HEK293 (cell line): Measurements from ENCODE around the gene FAAP100.

Experiments used
- CTCF ChIA-PET: fragments of 350-600 bp; formaldehyde crosslinking; extraction: SDS; loops from one replicate; lab custom pipeline; 2021; ENCODE audit warnings: antibody characterized with exemption; lab: Yijun Ruan, JAX
- POLR2A ChIA-PET: fragments of 300-600 bp; formaldehyde crosslinking; extraction: SDS; loops from one replicate; lab custom pipeline; 2020; ENCODE audit warnings: antibody characterized with exemption, inconsistent platforms; lab: Yijun Ruan, JAX
- H3K27ac ChIP-seq: fragments of 200-500 bp; sonication (Bioruptor generic); 2 replicates; pipeline ENCODE4 v1.5.1; 2014; ENCODE audit warnings: low read depth, low read length, control low read depth, inconsistent platforms; ENCODE audit errors: extremely low read depth
- H3K36me3 ChIP-seq, 2 experiments: fragments of 200-500 bp in 1 of 2; sonication (Bioruptor generic) in 1 of 2; 1 replicate in 1 of 2; 2 replicates in 1 of 2; pipeline ENCODE4 v1.5.1; 2014 to 2017; ENCODE audit warnings: inconsistent platforms in 2 of 2, low read length in 2 of 2; ENCODE audit not compliant: control insufficient read depth in 2 of 2, insufficient read depth in 1 of 2
- H3K4me1 ChIP-seq: fragments of 200-500 bp; sonication (Bioruptor generic); 2 replicates; pipeline ENCODE4 v1.5.1; 2014; ENCODE audit warnings: mild to moderate bottlenecking, low read length, inconsistent platforms; ENCODE audit not compliant: control insufficient read depth, insufficient read depth
- H3K4me3 ChIP-seq: 2 replicates; pipeline ENCODE4 v1.5.1; 2011; ENCODE audit warnings: low read depth, mild to moderate bottlenecking, control low read depth, low read length, moderate library complexity
- H3K9me3 ChIP-seq: fragments of 200-500 bp; sonication (Bioruptor generic); 2 replicates; pipeline ENCODE4 v1.5.1; 2014; ENCODE audit warnings: low read depth, low read length, inconsistent platforms; ENCODE audit not compliant: control insufficient read depth, insufficient read depth
- HIC1 ChIP-seq: fragments of 450-650 bp; formaldehyde crosslinking; IDR thresholded peaks from 2 replicates; pipeline ENCODE4 v1.5.1; 2016; ENCODE audit warnings: missing biosample characterization, missing genetic modification characterization
- KLF8 ChIP-seq: fragments of 450-650 bp; formaldehyde crosslinking; IDR thresholded peaks from 2 replicates; pipeline ENCODE4 v1.5.1; 2016; ENCODE audit warnings: missing biosample characterization, missing genetic modification characterization
- TRIM28 ChIP-seq: IDR thresholded peaks from 2 replicates; pipeline ENCODE4 v1.6.1; 2011; ENCODE audit warnings: low read length, control low read depth, borderline replicate concordance
- TSHZ1 ChIP-seq: fragments of 450-650 bp; formaldehyde crosslinking; IDR thresholded peaks from 2 replicates; pipeline ENCODE4 v1.5.1; 2016; ENCODE audit warnings: missing biosample characterization, missing genetic modification characterization, borderline replicate concordance
- ZBTB20 ChIP-seq: fragments of 450-650 bp; formaldehyde crosslinking; IDR thresholded peaks from 2 replicates; pipeline ENCODE4 v1.5.1; 2016; ENCODE audit warnings: missing biosample characterization, missing genetic modification characterization
- ZBTB8A ChIP-seq: fragments of 450-650 bp; formaldehyde crosslinking; IDR thresholded peaks from 2 replicates; pipeline ENCODE4 v1.5.1; 2016; ENCODE audit warnings: missing biosample characterization, missing genetic modification characterization
- ZEB2 ChIP-seq: fragments of 450-650 bp; formaldehyde crosslinking; IDR thresholded peaks from 2 replicates; pipeline ENCODE4 v1.5.1; 2016; ENCODE audit warnings: missing biosample characterization, missing genetic modification characterization
- ZFP41 ChIP-seq: fragments of 450-650 bp; formaldehyde crosslinking; IDR thresholded peaks from 2 replicates; pipeline ENCODE4 v1.5.1; 2016; ENCODE audit warnings: missing biosample characterization, missing genetic modification characterization, borderline replicate concordance
- ZIC2 ChIP-seq: fragments of 450-650 bp; formaldehyde crosslinking; IDR thresholded peaks from 2 replicates; pipeline ENCODE4 v1.5.1; 2016; ENCODE audit warnings: missing biosample characterization, missing genetic modification characterization
- ZNF133 ChIP-seq: fragments of 450-650 bp; formaldehyde crosslinking; IDR thresholded peaks from 2 replicates; pipeline ENCODE4 v1.5.1; 2016; ENCODE audit warnings: missing biosample characterization, missing genetic modification characterization
- ZNF2 ChIP-seq: fragments of 450-650 bp; formaldehyde crosslinking; IDR thresholded peaks from 2 replicates; pipeline ENCODE4 v1.5.1; 2016; ENCODE audit warnings: missing biosample characterization, missing genetic modification characterization
- ZNF211 ChIP-seq: fragments of 450-650 bp; formaldehyde crosslinking; IDR thresholded peaks from 2 replicates; pipeline ENCODE4 v1.5.1; 2016; ENCODE audit warnings: low read depth, missing biosample characterization, missing genetic modification characterization
- ZNF23 ChIP-seq: fragments of 450-650 bp; formaldehyde crosslinking; IDR thresholded peaks from 2 replicates; pipeline ENCODE4 v1.5.1; 2016; ENCODE audit warnings: missing biosample characterization, missing genetic modification characterization, borderline replicate concordance
- ZNF423 ChIP-seq: fragments of 450-650 bp; formaldehyde crosslinking; IDR thresholded peaks from 2 replicates; pipeline ENCODE4 v1.5.1; 2016; ENCODE audit warnings: missing biosample characterization, missing genetic modification characterization
- ZNF473 ChIP-seq: fragments of 450-650 bp; formaldehyde crosslinking; IDR thresholded peaks from 2 replicates; pipeline ENCODE4 v1.5.1; 2017; ENCODE audit warnings: missing biosample characterization, missing genetic modification characterization
- ZNF501 ChIP-seq: fragments of 450-650 bp; formaldehyde crosslinking; IDR thresholded peaks from 2 replicates; pipeline ENCODE4 v1.5.1; 2016; ENCODE audit warnings: missing biosample characterization, missing genetic modification characterization
- ZNF544 ChIP-seq: fragments of 450-650 bp; formaldehyde crosslinking; IDR thresholded peaks from 2 replicates; pipeline ENCODE4 v1.5.0; 2017; ENCODE audit warnings: missing biosample characterization, missing genetic modification characterization
- ZNF600 ChIP-seq: fragments of 450-650 bp; formaldehyde crosslinking; IDR thresholded peaks from 2 replicates; pipeline ENCODE4 v1.5.1; 2016; ENCODE audit warnings: missing biosample characterization, missing genetic modification characterization
- ZNF623 ChIP-seq: fragments of 450-650 bp; formaldehyde crosslinking; IDR thresholded peaks from 2 replicates; pipeline ENCODE4 v1.5.1; 2016; ENCODE audit warnings: missing biosample characterization, missing genetic modification characterization
- ZNF707 ChIP-seq: fragments of 450-650 bp; formaldehyde crosslinking; IDR thresholded peaks from 2 replicates; pipeline ENCODE4 v1.5.1; 2016; ENCODE audit warnings: missing biosample characterization, missing genetic modification characterization
- ZNF843 ChIP-seq: fragments of 450-650 bp; formaldehyde crosslinking; IDR thresholded peaks from 2 replicates; pipeline ENCODE4 v1.5.1; 2016; ENCODE audit warnings: missing biosample characterization, missing genetic modification characterization
- ZSCAN5A ChIP-seq: fragments of 450-650 bp; formaldehyde crosslinking; IDR thresholded peaks from 2 replicates; pipeline ENCODE4 v1.5.1; 2016; ENCODE audit warnings: missing biosample characterization, missing genetic modification characterization
- TF ChIP-seq, protein P1 (sequence below): fragments of 450-650 bp; formaldehyde crosslinking; IDR thresholded peaks from 2 replicates; pipeline ENCODE4 v1.5.1; 2016; ENCODE audit warnings: missing biosample characterization, missing genetic modification characterization
- TF ChIP-seq, protein P2 (sequence below): fragments of 450-650 bp; formaldehyde crosslinking; IDR thresholded peaks from 2 replicates; pipeline ENCODE4 v1.5.1; 2016; ENCODE audit warnings: missing biosample characterization, missing genetic modification characterization

The FAAP100 gene

DNA sequence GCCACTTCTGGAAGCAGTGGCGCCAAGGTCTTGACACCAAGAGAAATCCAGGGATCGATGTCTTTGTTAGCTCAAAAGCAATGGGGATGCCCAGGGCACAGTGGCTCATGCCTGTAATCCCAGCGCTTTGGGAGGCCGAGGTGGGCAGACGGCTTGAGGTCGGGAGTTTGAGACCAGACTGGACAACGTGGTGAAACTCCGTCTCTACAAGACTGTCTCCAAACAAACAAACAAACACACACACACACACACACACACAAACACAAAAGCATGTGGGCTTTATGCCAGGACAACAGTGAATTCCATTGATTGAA, 22.4 kb upstream of the FAAP100 start:
- H3K4me1 ChIP-seq: peaks cover 16% of the 10 kb centered on the region
- no peaks in the 10 kb centered on the region for H3K9me3 ChIP-seq
- peak; percentile 66; the same call in 1 of the 2 replicates for TF ChIP-seq HIC1
- TF ChIP-seq ZNF2 (tag by site-specific recombination): peak; percentile 83
- peak; percentile 6; the same call in 1 of the 2 replicates for TF ChIP-seq ZIC2 (tag by site-specific recombination)
- TF ChIP-seq ZFP41 (tag by site-specific recombination): no peak
- 0 out of 2 replicates have a peak, but pooled peaks have one; percentile 39 for TF ChIP-seq ZNF600
- TF ChIP-seq, protein P1, sequence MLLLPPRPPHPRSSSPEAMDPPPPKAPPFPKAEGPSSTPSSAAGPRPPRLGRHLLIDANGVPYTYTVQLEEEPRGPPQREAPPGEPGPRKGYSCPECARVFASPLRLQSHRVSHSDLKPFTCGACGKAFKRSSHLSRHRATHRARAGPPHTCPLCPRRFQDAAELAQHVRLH (tag by site-specific recombination): no peak
- no peak for TF ChIP-seq ZNF843 (tag by site-specific recombination)
- ChIA-PET CTCF (interaction anchor here (0.7 to 2.1 kb wide), 3 partner anchors 8 to 86 kb away, joined by 3 to 7 read pairs (median 3); no protein-coding TSS in a partner anchor), POLR2A (no interaction called here)
- H3K4me3 ChIP-seq: no peak overlapping the region
- peaks cover 20 to 94% of the 10 kb centered on the region in 2 experiments for H3K36me3 ChIP-seq
- no peak overlapping the region; the same call in 1 of the 2 replicates for H3K27ac ChIP-seq

- Histone ChIP-seq H3K36me3 (peaks cover 15 to 94% of the 10 kb centered on the region in 2 experiments), H3K27ac (no peak overlapping the region; the same call in 1 of the 2 replicates), H3K9me3 (no peaks in the 10 kb centered on the region), H3K4me3 (no peak overlapping the region), H3K4me1 (peaks cover 16% of the 10 kb centered on the region)
- POLR2A ChIA-PET: no interaction called here
- CTCF ChIA-PET: interaction anchor here (2.1 to 2.5 kb wide), 2 partner anchors 10 to 27 kb away, joined by 7 to 13 read pairs; no protein-coding TSS in a partner anchor
- TF ChIP-seq, protein P2, sequence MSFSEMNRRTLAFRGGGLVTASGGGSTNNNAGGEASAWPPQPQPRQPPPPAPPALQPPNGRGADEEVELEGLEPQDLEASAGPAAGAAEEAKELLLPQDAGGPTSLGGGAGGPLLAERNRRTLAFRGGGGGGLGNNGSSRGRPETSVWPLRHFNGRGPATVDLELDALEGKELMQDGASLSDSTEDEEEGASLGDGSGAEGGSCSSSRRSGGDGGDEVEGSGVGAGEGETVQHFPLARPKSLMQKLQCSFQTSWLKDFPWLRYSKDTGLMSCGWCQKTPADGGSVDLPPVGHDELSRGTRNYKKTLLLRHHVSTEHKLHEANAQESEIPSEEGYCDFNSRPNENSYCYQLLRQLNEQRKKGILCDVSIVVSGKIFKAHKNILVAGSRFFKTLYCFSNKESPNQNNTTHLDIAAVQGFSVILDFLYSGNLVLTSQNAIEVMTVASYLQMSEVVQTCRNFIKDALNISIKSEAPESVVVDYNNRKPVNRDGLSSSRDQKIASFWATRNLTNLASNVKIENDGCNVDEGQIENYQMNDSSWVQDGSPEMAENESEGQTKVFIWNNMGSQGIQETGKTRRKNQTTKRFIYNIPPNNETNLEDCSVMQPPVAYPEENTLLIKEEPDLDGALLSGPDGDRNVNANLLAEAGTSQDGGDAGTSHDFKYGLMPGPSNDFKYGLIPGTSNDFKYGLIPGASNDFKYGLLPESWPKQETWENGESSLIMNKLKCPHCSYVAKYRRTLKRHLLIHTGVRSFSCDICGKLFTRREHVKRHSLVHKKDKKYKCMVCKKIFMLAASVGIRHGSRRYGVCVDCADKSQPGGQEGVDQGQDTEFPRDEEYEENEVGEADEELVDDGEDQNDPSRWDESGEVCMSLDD: no peak
- TF ChIP-seq TSHZ1 (tag by site-specific recombination): 0 out of 2 replicates have a peak, but pooled peaks have one; percentile 49
- no peak for TF ChIP-seq ZNF544 (tag by site-specific recombination)
- TF ChIP-seq TRIM28: no peak
- no peak for TF ChIP-seq ZNF623
- peak; percentile 16; the same call in 1 of the 2 replicates for TF ChIP-seq ZEB2 (tag by site-specific recombination)
- TF ChIP-seq ZNF23: no peak
- TF ChIP-seq KLF8 (tag by site-specific recombination): no peak
- TF ChIP-seq ZNF423: no peak; the same call in 1 of the 2 replicates
- TF ChIP-seq ZNF707 (tag by site-specific recombination): no peak
- TF ChIP-seq ZNF473 (tag by site-specific recombination): no peak
- TF ChIP-seq ZBTB8A (tag by site-specific recombination): no peak
- peak; percentile 55; the same call in 1 of the 2 replicates for TF ChIP-seq ZNF843 (tag by site-specific recombination)
- no peak for TF ChIP-seq ZBTB20 (tag by site-specific recombination)
- TF ChIP-seq ZNF133 (tag by site-specific recombination): no peak
- TF ChIP-seq ZSCAN5A: no peak
- TF ChIP-seq ZNF211: no peak
- TF ChIP-seq ZNF501 (tag by site-specific recombination): no peak
These were observed 21.9 kb upstream of the FAAP100 start for GRCh38 chr17:81573794-81574642.
